Parathyroid adenoma (tissue), 2 donors: ENCODE results near the gene PDE8B.

ENCODE experiments used
- H2AFZ ChIP-seq: fragments of 300-600 bp; sonication (generic); one replicate; pipeline ENCODE4 v1.7.0; 2017; ENCODE audit warnings: antibody characterized with exemption, mild to moderate bottlenecking
- H3K27ac ChIP-seq: fragments of 300-600 bp; sonication (generic); one replicate; pipeline ENCODE4 v1.7.0; 2017
- H3K27me3 ChIP-seq: fragments of 300-600 bp; sonication (generic); one replicate; pipeline ENCODE4 v1.7.0; 2017; ENCODE audit warnings: low read length; ENCODE audit not compliant: control insufficient read depth, insufficient read depth
- H3K36me3 ChIP-seq: fragments of 300-600 bp; sonication (generic); one replicate; pipeline ENCODE4 v1.7.0; 2017; ENCODE audit warnings: low read length; ENCODE audit not compliant: control insufficient read depth, insufficient read depth
- H3K4me1 ChIP-seq: fragments of 300-600 bp; sonication (generic); one replicate; pipeline ENCODE4 v1.7.0; 2017; ENCODE audit warnings: control low read depth
- H3K4me2 ChIP-seq: fragments of 300-600 bp; sonication (generic); one replicate; pipeline ENCODE4 v1.7.0; 2017; ENCODE audit warnings: low read length
- H3K4me3 ChIP-seq: fragments of 300-600 bp; sonication (generic); one replicate; pipeline ENCODE4 v1.7.0; 2017; ENCODE audit warnings: low read depth, low read length
- H3K79me2 ChIP-seq: fragments of 300-600 bp; sonication (generic); one replicate; pipeline ENCODE4 v1.7.0; 2017; ENCODE audit warnings: control low read depth
- H3K9ac ChIP-seq: fragments of 300-600 bp; sonication (generic); one replicate; pipeline ENCODE4 v1.7.0; 2017; ENCODE audit warnings: mild to moderate bottlenecking
- H3K9me3 ChIP-seq: fragments of 300-600 bp; sonication (generic); one replicate; pipeline ENCODE4 v1.7.0; 2017; ENCODE audit warnings: low read length; ENCODE audit not compliant: control insufficient read depth
- TF ChIP-seq, protein P1 (sequence below): fragments of 300-600 bp; sonication (generic); IDR thresholded peaks from one replicate; pipeline ENCODE4 v1.7.0; 2017; ENCODE audit warnings: antibody characterized with exemption, mild to moderate bottlenecking
- donor health status: primary hyperparathyroidism.

PDE8B gene

DNA sequence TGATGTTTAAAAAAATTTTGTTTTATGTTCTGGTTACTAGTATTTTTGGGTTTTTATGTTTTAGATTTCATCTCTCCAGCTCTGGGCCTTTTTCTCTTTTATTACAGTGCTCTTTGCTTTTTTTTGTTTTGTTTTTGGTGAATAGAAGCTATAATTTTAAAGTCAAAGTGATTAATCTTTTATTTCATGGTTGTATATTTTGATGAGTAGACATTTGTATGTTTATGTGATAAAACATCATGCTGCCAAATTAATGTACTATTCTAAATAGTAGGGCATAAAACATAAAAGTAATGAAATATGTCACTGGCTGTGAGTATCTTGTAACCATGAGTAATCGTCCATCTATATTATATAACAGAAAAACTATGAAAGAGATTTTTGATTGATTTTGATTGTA lies 93.9 kb downstream of the PDE8B start:
- H2AFZ ChIP-seq: no peak overlapping the region
- H3K36me3 ChIP-seq: no peaks in the 10 kb centered on the region
- no peaks in the 10 kb centered on the region for H3K79me2 ChIP-seq
- H3K27ac ChIP-seq: no peak overlapping the region
- TF ChIP-seq, protein P1, sequence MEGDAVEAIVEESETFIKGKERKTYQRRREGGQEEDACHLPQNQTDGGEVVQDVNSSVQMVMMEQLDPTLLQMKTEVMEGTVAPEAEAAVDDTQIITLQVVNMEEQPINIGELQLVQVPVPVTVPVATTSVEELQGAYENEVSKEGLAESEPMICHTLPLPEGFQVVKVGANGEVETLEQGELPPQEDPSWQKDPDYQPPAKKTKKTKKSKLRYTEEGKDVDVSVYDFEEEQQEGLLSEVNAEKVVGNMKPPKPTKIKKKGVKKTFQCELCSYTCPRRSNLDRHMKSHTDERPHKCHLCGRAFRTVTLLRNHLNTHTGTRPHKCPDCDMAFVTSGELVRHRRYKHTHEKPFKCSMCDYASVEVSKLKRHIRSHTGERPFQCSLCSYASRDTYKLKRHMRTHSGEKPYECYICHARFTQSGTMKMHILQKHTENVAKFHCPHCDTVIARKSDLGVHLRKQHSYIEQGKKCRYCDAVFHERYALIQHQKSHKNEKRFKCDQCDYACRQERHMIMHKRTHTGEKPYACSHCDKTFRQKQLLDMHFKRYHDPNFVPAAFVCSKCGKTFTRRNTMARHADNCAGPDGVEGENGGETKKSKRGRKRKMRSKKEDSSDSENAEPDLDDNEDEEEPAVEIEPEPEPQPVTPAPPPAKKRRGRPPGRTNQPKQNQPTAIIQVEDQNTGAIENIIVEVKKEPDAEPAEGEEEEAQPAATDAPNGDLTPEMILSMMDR: no peak
- H3K4me3 ChIP-seq: no peak overlapping the region
- H3K9me3 ChIP-seq: no peaks in the 10 kb centered on the region
- peaks cover 2% of the 10 kb centered on the region for H3K4me1 ChIP-seq
- no peak overlapping the region for H3K4me2 ChIP-seq
- H3K9ac ChIP-seq: no peak overlapping the region
- no peaks in the 10 kb centered on the region for H3K27me3 ChIP-seq

DNA sequence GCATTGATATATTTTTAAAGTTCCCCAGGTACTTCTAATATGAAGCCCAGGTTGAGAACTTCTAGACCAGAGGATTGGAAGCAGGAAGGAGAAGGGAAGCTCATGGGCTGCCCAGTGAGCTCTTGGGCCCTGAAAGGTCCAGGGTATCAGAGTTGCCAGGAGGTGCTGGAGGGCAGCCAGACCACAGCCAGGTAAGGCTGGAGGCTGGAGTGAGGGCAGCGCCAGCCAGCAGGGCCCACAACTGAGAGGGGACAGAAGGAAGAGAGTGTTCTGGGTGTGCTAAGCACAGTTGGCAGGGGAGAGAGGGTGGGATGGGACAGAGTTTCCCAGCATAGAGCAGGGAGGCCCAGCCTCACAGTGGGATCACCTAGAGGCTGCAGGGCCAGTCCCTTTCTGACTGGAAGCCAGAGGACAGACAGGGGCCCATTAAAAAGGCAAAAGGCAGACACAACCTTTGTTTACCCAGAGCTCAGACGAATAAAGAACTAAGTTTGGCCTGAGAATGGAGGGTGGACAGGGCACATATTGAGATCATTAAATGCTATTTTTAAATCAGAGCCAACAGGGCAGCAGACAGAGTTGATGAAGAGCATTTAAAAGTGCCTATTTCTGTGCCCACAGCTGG lies 94.9 kb downstream of the PDE8B start:
- peaks cover 2% of the 10 kb centered on the region for H3K4me1 ChIP-seq

DNA sequence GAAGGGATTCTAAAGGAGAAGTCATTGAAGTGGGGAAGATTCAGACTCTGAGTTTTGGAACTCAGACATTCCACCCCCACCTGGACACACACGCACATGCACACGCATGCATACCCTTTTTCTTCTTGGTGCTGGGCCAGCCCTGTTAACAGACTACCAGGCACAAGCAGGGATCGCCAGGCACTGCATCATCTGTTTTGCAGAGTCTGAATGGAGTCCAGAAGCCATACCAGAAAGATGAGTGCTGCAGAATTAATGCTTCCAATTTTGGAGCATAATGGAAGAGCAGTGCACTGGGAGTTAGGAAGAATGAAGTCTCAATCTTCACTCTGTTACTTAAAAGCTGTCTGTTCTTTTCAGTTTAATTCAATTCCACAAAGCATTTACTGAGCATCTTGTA lies 95.5 kb downstream of the PDE8B start:
- no peaks in the 10 kb centered on the region for H3K27me3 ChIP-seq
- H3K9ac ChIP-seq: no peak overlapping the region
- H3K79me2 ChIP-seq: no peaks in the 10 kb centered on the region
- no peak overlapping the region for H2AFZ ChIP-seq
- H3K27ac ChIP-seq: no peak overlapping the region
- no peaks in the 10 kb centered on the region for H3K9me3 ChIP-seq
- H3K4me1 ChIP-seq: no peaks in the 10 kb centered on the region
- no peak overlapping the region for H3K4me3 ChIP-seq
- H3K36me3 ChIP-seq: no peaks in the 10 kb centered on the region
- H3K4me2 ChIP-seq: no peak overlapping the region
- TF ChIP-seq, protein P1: no peak

More for the DNA sequence above, 94.9 kb downstream of the PDE8B start:
- no peak overlapping the region for H3K9ac ChIP-seq
- no peaks in the 10 kb centered on the region for H3K27me3 ChIP-seq
- TF ChIP-seq, protein P1: no peak
- no peak overlapping the region for H3K4me3 ChIP-seq
- H2AFZ ChIP-seq: no peak overlapping the region
- H3K9me3 ChIP-seq: no peaks in the 10 kb centered on the region
- no peak overlapping the region for H3K27ac ChIP-seq
- no peaks in the 10 kb centered on the region for H3K36me3 ChIP-seq
- H3K4me2 ChIP-seq: no peak overlapping the region
- H3K79me2 ChIP-seq: no peaks in the 10 kb centered on the region

DNA sequence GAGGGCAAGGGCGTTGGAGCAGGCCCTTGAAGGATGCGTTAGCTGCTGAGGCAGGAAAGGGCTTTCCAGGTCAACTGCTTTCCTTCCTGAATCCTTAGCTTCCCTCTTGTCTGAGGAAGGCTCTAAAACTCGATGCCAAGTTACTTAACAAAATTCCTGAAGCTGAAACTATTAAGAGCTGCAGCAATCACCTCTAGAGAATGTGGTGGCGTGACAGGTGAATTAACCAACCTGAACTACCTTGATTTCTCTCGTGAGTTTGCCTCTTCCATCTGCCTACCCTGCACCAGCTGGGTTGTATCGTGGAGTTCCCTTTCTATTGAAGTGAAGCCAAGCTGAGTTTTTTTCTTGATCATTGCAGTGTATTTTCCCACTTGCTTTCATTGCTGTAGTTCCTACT lies 96.1 kb downstream of the PDE8B start:
- TF ChIP-seq, protein P1: no peak
- H3K27ac ChIP-seq: no peak overlapping the region
- H3K79me2 ChIP-seq: no peaks in the 10 kb centered on the region
- no peaks in the 10 kb centered on the region for H3K4me1 ChIP-seq
- H3K4me2 ChIP-seq: no peak overlapping the region
- no peak overlapping the region for H2AFZ ChIP-seq
- H3K27me3 ChIP-seq: no peaks in the 10 kb centered on the region
- H3K9ac ChIP-seq: no peak overlapping the region
- no peaks in the 10 kb centered on the region for H3K9me3 ChIP-seq
- H3K4me3 ChIP-seq: no peak overlapping the region
- H3K36me3 ChIP-seq: no peaks in the 10 kb centered on the region
